Osteoblast (primary cell): ENCODE results near the gene IGSF6. TPM values are rescaled to one million over a fixed set of nuclear protein-coding genes. Genes with fewer than 3 reads are reported as not detected.
"Not testable (repeated sequence)": the region's sequence is repeated elsewhere in the genome, so short reads cannot be mapped to it uniquely, and the experiment has no call there.

Experiments used
- DNase-seq: peaks from one replicate; pipeline ENCODE4 v3.0.0; 2011; ENCODE audit warnings: low spot score, mixed read lengths; ENCODE audit not compliant: insufficient read length; ENCODE audit errors: missing footprints
- H2AFZ ChIP-seq: 2 replicates; pipeline ENCODE4 v1.6.0; 2011; ENCODE audit warnings: mild to moderate bottlenecking, low read length
- H3K27ac ChIP-seq: 2 replicates; pipeline ENCODE4 v1.5.1; 2011; ENCODE audit warnings: mild to moderate bottlenecking, low read depth, low read length, moderate library complexity
- H3K27me3 ChIP-seq: 2 replicates; pipeline ENCODE4 v1.6.0; 2012; ENCODE audit warnings: mild to moderate bottlenecking, control low read depth, inconsistent platforms, low read length, moderate library complexity; ENCODE audit not compliant: insufficient read depth
- H3K36me3 ChIP-seq: 2 replicates; pipeline ENCODE4 v1.5.1; 2011; ENCODE audit warnings: mild to moderate bottlenecking, low read length, control low read depth, moderate library complexity; ENCODE audit not compliant: insufficient read depth
- H3K4me1 ChIP-seq: 2 replicates; pipeline ENCODE4 v1.5.1; 2011; ENCODE audit warnings: mild to moderate bottlenecking, low read length, control low read depth, moderate library complexity; ENCODE audit not compliant: insufficient read depth
- H3K4me2 ChIP-seq: 2 replicates; pipeline ENCODE4 v1.6.0; 2011; ENCODE audit warnings: mild to moderate bottlenecking, low read length; ENCODE audit not compliant: insufficient read depth
- H3K4me3 ChIP-seq: fragments of 200-600 bp; sonication (generic); 3 replicates; pipeline ENCODE4 v1.5.1; 2012; ENCODE audit warnings: mild to moderate bottlenecking, low read length, inconsistent platforms; ENCODE audit not compliant: insufficient read depth
- H3K79me2 ChIP-seq: 2 replicates; pipeline ENCODE4 v1.6.0; 2012; ENCODE audit warnings: mild to moderate bottlenecking, low read length, control low read depth, inconsistent platforms; ENCODE audit not compliant: insufficient read depth
- H3K9me3 ChIP-seq: 2 replicates; pipeline ENCODE4 v1.5.1; 2011; ENCODE audit warnings: low read depth, low read length, control low read depth
- H4K20me1 ChIP-seq: 2 replicates; pipeline ENCODE4 v1.6.0; 2012; ENCODE audit warnings: mild to moderate bottlenecking, low read length, control low read depth; ENCODE audit not compliant: insufficient read depth
- total RNA-seq: library from RNA; depleted of rRNA; stranded (reverse); fragments of >200 nt; gene quantifications from 2 replicates; pipeline ENCODE4 v1.2.3, GENCODE V29; 2012
- TF ChIP-seq, protein P1 (sequence below): IDR thresholded peaks from 2 replicates; pipeline ENCODE4 v1.5.1; 2011; ENCODE audit warnings: mild to moderate bottlenecking, low read depth, low read length, moderate library complexity; ENCODE audit errors: extremely low read depth

The IGSF6 gene
- total RNA-seq, 1 donor: 0.36 TPM

DNA sequence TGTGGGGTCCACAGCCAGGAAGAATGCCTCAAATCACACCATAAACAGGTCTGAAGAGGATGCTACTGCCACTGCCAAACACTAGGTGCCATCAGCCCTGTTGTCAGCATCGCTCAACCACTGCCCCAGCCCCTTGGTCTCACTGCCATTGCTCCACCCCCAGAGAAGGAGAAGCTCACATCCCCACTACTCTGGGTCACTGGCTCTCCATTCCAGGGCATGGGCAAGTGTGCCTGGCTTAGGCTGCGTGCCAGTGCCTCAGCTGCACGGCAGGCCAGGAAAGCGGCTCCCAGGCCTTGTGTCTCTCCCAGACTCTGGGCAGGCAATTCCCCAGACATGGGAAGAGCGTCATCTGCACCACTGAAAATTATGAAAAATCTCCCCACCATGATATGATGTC, 1.2 kb upstream of the IGSF6 start:
- H3K9me3 ChIP-seq: no peaks in the 10 kb centered on the region
- TF ChIP-seq, protein P1, sequence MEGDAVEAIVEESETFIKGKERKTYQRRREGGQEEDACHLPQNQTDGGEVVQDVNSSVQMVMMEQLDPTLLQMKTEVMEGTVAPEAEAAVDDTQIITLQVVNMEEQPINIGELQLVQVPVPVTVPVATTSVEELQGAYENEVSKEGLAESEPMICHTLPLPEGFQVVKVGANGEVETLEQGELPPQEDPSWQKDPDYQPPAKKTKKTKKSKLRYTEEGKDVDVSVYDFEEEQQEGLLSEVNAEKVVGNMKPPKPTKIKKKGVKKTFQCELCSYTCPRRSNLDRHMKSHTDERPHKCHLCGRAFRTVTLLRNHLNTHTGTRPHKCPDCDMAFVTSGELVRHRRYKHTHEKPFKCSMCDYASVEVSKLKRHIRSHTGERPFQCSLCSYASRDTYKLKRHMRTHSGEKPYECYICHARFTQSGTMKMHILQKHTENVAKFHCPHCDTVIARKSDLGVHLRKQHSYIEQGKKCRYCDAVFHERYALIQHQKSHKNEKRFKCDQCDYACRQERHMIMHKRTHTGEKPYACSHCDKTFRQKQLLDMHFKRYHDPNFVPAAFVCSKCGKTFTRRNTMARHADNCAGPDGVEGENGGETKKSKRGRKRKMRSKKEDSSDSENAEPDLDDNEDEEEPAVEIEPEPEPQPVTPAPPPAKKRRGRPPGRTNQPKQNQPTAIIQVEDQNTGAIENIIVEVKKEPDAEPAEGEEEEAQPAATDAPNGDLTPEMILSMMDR: no peak
- no peaks in the 10 kb centered on the region for H3K27me3 ChIP-seq
- peaks cover 12% of the 10 kb centered on the region for H3K36me3 ChIP-seq
- DNase-seq: no peak
- no peak overlapping the region for H3K4me3 ChIP-seq
- no peak overlapping the region for H2AFZ ChIP-seq
- no peaks in the 10 kb centered on the region for H3K4me1 ChIP-seq
- H3K79me2 ChIP-seq: peaks cover 36% of the 10 kb centered on the region
- H3K4me2 ChIP-seq: no peak overlapping the region
- peaks cover 6% of the 10 kb centered on the region for H4K20me1 ChIP-seq
- H3K27ac ChIP-seq: no peak overlapping the region

DNA sequence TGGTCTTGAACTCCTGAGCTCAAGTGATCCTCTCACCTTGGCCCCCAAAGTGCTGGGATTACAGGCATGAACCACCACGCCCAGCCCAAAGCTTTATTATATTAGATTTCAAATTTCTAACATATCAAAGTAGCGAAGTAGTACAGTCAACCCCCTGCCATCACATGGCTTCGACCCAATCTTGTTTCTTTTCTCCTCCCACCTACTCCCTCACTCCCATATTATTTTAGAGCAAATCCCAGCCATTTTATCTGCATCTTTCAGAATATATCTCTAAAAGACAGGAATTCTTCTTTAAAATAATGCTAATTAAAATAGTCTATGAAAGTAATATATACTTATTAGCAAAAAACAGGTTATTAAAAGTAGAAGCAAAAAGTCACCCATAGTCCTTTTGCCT, 893 bp downstream of the IGSF6 start:
- TF ChIP-seq, protein P1: no peak
- no peak overlapping the region for H3K4me3 ChIP-seq
- peaks cover 56% of the 10 kb centered on the region for H3K79me2 ChIP-seq
- no peak overlapping the region for H3K4me2 ChIP-seq
- no peaks in the 10 kb centered on the region for H3K27me3 ChIP-seq
- H4K20me1 ChIP-seq: peaks cover 6% of the 10 kb centered on the region
- peaks cover under 1% of the 10 kb centered on the region for H3K4me1 ChIP-seq
- DNase-seq: no peak
- H3K9me3 ChIP-seq: no peaks in the 10 kb centered on the region
- H3K27ac ChIP-seq: no peak overlapping the region
- no peak overlapping the region for H2AFZ ChIP-seq
- peaks cover 12% of the 10 kb centered on the region for H3K36me3 ChIP-seq

DNA sequence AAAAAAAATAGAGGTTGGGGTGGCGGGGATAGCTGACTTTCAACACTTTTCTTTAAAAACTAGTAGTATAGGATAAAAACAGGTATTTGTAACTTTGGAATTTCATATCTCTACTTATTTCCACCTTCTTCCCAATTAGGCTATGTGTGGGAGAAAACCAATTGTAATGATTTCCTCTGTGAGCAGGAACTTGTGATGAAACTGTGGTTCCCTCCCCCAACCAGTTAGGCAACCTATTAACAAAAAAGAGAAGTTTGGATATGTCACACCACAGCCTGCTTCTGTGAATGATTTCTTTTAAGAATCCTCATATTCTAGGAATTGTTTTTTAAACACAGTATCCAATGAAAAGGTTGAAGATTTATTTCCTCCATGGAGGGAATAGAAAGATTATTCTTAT, 1.9 kb downstream of the IGSF6 start:
- peaks cover 62% of the 10 kb centered on the region for H3K79me2 ChIP-seq
- H3K36me3 ChIP-seq: peaks cover 7% of the 10 kb centered on the region
- H4K20me1 ChIP-seq: peaks cover 10% of the 10 kb centered on the region

DNA sequence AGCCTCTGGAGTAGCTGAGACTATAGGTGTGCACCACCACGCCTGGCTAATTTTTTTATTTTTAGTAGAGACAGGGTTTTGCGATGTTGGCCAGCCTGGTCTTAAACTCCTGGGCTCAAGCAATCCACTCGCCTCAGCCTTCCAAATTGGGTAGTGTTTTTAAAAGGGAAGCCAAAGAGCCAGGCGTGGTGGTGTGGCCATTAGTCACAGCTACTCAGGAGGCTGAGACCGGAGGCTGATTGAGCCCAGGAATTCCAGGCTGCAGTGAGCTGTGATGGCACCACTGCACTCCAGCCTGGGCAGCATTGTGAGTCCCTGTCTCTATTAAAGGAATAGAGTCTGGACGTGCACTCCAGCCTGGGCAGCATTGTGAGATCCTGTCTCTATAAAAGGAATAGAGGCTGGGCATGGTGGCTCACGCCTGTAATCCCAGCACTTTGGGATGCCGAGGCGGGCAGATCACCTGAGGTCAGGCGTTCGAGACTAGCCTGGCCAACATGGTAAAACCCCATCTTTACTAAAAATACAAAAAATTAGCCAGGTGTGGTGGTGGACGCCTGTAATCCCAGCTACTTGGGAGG, 2.5 kb downstream of the IGSF6 start:
- H3K27ac ChIP-seq, H3K27me3 ChIP-seq, DNase-seq, H3K9me3 ChIP-seq, H2AFZ ChIP-seq, H3K36me3 ChIP-seq, H3K4me2 ChIP-seq, H3K4me3 ChIP-seq, H4K20me1 ChIP-seq: not testable (repeated sequence)
- Histone ChIP-seq H3K4me1 (peaks cover 13% of the 10 kb centered on the region), H3K79me2 (peaks cover 63% of the 10 kb centered on the region)

More for the DNA sequence above, 1.9 kb downstream of the IGSF6 start:
- Histone ChIP-seq H3K9me3 (no peaks in the 10 kb centered on the region), H3K4me1 (peaks cover 11% of the 10 kb centered on the region), H3K27ac (no peak overlapping the region), H3K27me3 (no peaks in the 10 kb centered on the region), H3K4me3 (no peak overlapping the region), H2AFZ (no peak overlapping the region), H3K4me2 (no peak overlapping the region)
- TF ChIP-seq, protein P1: no peak
- DNase-seq: no peak
